Lower leg skin (tissue), 4 donors: Measurements from ENCODE around the gene DLST. TPM values are rescaled to one million over a fixed set of nuclear protein-coding genes. Genes with fewer than 3 reads are reported as not detected.

Experiments
- DNase-seq, 2 donors: peaks; one replicate each; pipeline ENCODE4 v3.0.0-alpha.2; 2019; ENCODE audit warnings: low spot score in 2 of 2
- H3K4me3 ChIP-seq: fragments of 200-600 bp; sonication (generic); 2 replicates; pipeline ENCODE4 v1.5.1; 2017; ENCODE audit warnings: mild to moderate bottlenecking, low read depth; ENCODE audit not compliant: poor library complexity, severe bottlenecking
- CTCF ChIP-seq, 3 donors: fragments of 450-650 bp; IDR thresholded peaks; one replicate each; pipeline ENCODE4 v1.5.1; 2016; ENCODE audit warnings: antibody characterized with exemption in 3 of 3, mild to moderate bottlenecking in 3 of 3, moderate library complexity in 2 of 3
- POLR2A ChIP-seq, 2 donors: fragments of 450-650 bp; IDR thresholded peaks; one replicate each; pipeline ENCODE4 v1.6.1; 2016 to 2017; ENCODE audit warnings: antibody characterized with exemption in 2 of 2, mild to moderate bottlenecking in 1 of 2, moderate library complexity in 1 of 2
- WGBS, 2 donors: methylation state at CpG; one replicate each; pipeline ENCODE4 v1.1.5; 2018; 5-methylcytosine and 5-hydroxymethylcytosine counted together
- intact Hi-C: fragments of 100-400 bp; cut with DNase I; formaldehyde crosslinking; loops from one replicate; pipeline ENCODE4 v1.15.0; 2023; ENCODE audit warnings: low total_unique reads
- total RNA-seq, 4 donors: library from RNA; depleted of rRNA; stranded (reverse); fragments of >200 nt; gene quantifications; one replicate each; pipeline ENCODE4 v1.1.0, GENCODE V29; 2016

Gene DLST
- total RNA-seq, 4 donors from 2014 or later: 65.0 to 126 (median 73.8) TPM

- H3K4me3 ChIP-seq: no peak overlapping the region
- 54 to 60% methylated on average over 22 of the region's 23 CpGs for WGBS, 2 donors
- TF ChIP-seq POLR2A (IDR thresholded peaks at IDR 0.05) (no peak), CTCF (IDR thresholded peaks at IDR 0.05) (no peak)
- intact Hi-C loops: no loop called here
- DNase-seq: no peak
These were observed 66.8 kb downstream of the DLST start for GRCh38 chr14:74948228-74949175.

- DNase-seq: no peak
- H3K4me3 ChIP-seq: no peak overlapping the region
- 93 to 94% methylated on average over 15 of the region's 16 CpGs for WGBS, 2 donors
- intact Hi-C loops: no loop called here
- TF ChIP-seq POLR2A (IDR thresholded peaks at IDR 0.05): no peak
- TF ChIP-seq CTCF (IDR thresholded peaks at IDR 0.05): no peak
These were observed 67.5 kb downstream of the DLST start for GRCh38 chr14:74949191-74949601.

- TF ChIP-seq CTCF (IDR thresholded peaks at IDR 0.05) (no peak), POLR2A (IDR thresholded peaks at IDR 0.05) (no peak)
- 90 to 92% methylated on average over 17 of the region's 17 CpGs for WGBS, 2 donors
- no peak for DNase-seq
- no peak overlapping the region for H3K4me3 ChIP-seq
- intact Hi-C loops: loop anchor here (5.0 kb wide), 1 partner anchor 132 kb away; no protein-coding TSS in a partner anchor
These were observed 68.3 kb downstream of the DLST start for GRCh38 chr14:74949859-74950573.

GRCh38 chr14:74950795-74951442, 69.2 kb downstream of the DLST start:
- TF ChIP-seq CTCF (IDR thresholded peaks at IDR 0.05) (no peak), POLR2A (IDR thresholded peaks at IDR 0.05) (no peak)
- no peak for DNase-seq
- intact Hi-C loops: loop anchor here (5.0 kb wide), 1 partner anchor 131 kb away; no protein-coding TSS in a partner anchor
- 93 to 94% methylated on average over 9 of the region's 9 CpGs for WGBS, 2 donors
- H3K4me3 ChIP-seq: no peak overlapping the region

- DNase-seq: no peak
- WGBS, 2 donors: 85 to 86% methylated on average over 15 of the region's 15 CpGs
- intact Hi-C loops: loop anchor here (5.0 kb wide), 1 partner anchor 131 kb away; no protein-coding TSS in a partner anchor
- H3K4me3 ChIP-seq: no peak overlapping the region
- TF ChIP-seq POLR2A (IDR thresholded peaks at IDR 0.05): no peak
- no peak for TF ChIP-seq CTCF (IDR thresholded peaks at IDR 0.05)
These were observed 69.9 kb downstream of the DLST start for GRCh38 chr14:74951443-74952179.
